CD14-positive monocyte (primary cell): Measurements from ENCODE around the gene SIPA1L2. TPM values are rescaled to one million over a fixed set of nuclear protein-coding genes. Genes with fewer than 3 reads are reported as not detected.

Experiments
- DNase-seq, 3 donors: peaks; one replicate each; pipeline ENCODE4 v3.0.0-alpha.2; 2011 to 2022
- H2AFZ ChIP-seq: 2 replicates; pipeline ENCODE4 v1.6.0; 2012; ENCODE audit warnings: mild to moderate bottlenecking, low read depth, low read length, inconsistent platforms; ENCODE audit not compliant: insufficient read depth, poor library complexity, severe bottlenecking
- H3K27ac ChIP-seq, 2 donors: 1 replicate in 1 of 2; 2 replicates in 1 of 2; pipeline ENCODE4 v1.5.1; 2012 to 2013; ENCODE audit warnings: low read length in 2 of 2, control low read depth in 1 of 2, inconsistent platforms in 1 of 2, low read depth in 1 of 2, mild to moderate bottlenecking in 1 of 2
- H3K27me3 ChIP-seq, 2 donors: one replicate each; pipeline versions ENCODE4 v1.6.0 to v1.6.1; 2011 to 2013; ENCODE audit warnings: low read length in 2 of 2; ENCODE audit not compliant: control insufficient read depth in 2 of 2, insufficient read depth in 2 of 2
- H3K36me3 ChIP-seq, 2 donors: replicated peaks in 1 of 2; 1 replicate in 1 of 2; 2 replicates in 1 of 2; pipeline versions ENCODE4 v1.5.1 to v1.6.1; 2012 to 2013; ENCODE audit warnings: low read length in 2 of 2, control low read depth in 1 of 2, inconsistent platforms in 1 of 2, mild to moderate bottlenecking in 1 of 2; ENCODE audit not compliant: insufficient read depth in 2 of 2, control insufficient read depth in 1 of 2
- H3K4me1 ChIP-seq, 2 donors: 1 replicate in 1 of 2; 2 replicates in 1 of 2; pipeline versions ENCODE4 v1.5.1 to v1.6.1; 2012 to 2013; ENCODE audit warnings: low read length in 2 of 2, control low read depth in 1 of 2, inconsistent platforms in 1 of 2, mild to moderate bottlenecking in 1 of 2, moderate library complexity in 1 of 2; ENCODE audit not compliant: insufficient read depth in 2 of 2, control insufficient read depth in 1 of 2
- H3K4me2 ChIP-seq: replicated peaks from 2 replicates; pipeline ENCODE3; 2012; ENCODE audit warnings: low read length, moderate library complexity, mild to moderate bottlenecking; ENCODE audit not compliant: poor library complexity, severe bottlenecking; ENCODE audit errors: extremely low read depth
- H3K4me3 ChIP-seq, 3 experiments: fragments of 200-600 bp in 1 of 3; sonication (generic) in 1 of 3; replicated peaks in 1 of 3; 1 replicate in 2 of 3; 2 replicates in 1 of 3; pipeline ENCODE4 v1.5.1; 2011 to 2013; ENCODE audit warnings: low read length in 3 of 3, mild to moderate bottlenecking in 3 of 3, control low read depth in 2 of 3, low read depth in 2 of 3, inconsistent platforms in 1 of 3, moderate library complexity in 1 of 3
- H3K79me2 ChIP-seq: 2 replicates; pipeline ENCODE4 v1.6.0; 2012; ENCODE audit warnings: mild to moderate bottlenecking, control low read depth, inconsistent platforms, low read length, moderate library complexity; ENCODE audit not compliant: insufficient read depth
- H3K9ac ChIP-seq: 2 replicates; pipeline ENCODE4 v1.6.0; 2017; ENCODE audit warnings: low read length, mild to moderate bottlenecking; ENCODE audit not compliant: insufficient read depth, poor library complexity, severe bottlenecking
- H3K9me3 ChIP-seq, 2 donors: replicated peaks in 1 of 2; 1 replicate in 1 of 2; 2 replicates in 1 of 2; pipeline versions ENCODE4 v1.5.1 to v1.6.1; 2012 to 2013; ENCODE audit warnings: low read length in 2 of 2, control low read depth in 1 of 2; ENCODE audit not compliant: control insufficient read depth in 1 of 2, insufficient read depth in 1 of 2
- H4K20me1 ChIP-seq: 2 replicates; pipeline ENCODE4 v1.6.0; 2012; ENCODE audit warnings: mild to moderate bottlenecking, low read length, control low read depth, moderate library complexity; ENCODE audit not compliant: insufficient read depth
- H3K27ac Mint-ChIP-seq, 7 donors: one replicate each; pipeline ENCODE4 v1.8.0; 2020; ENCODE audit warnings: mild to moderate bottlenecking in 7 of 7, mixed read lengths in 7 of 7, moderate library complexity in 6 of 7, inconsistent platforms in 2 of 7
- H3K27me3 Mint-ChIP-seq, 3 donors: one replicate each; pipeline ENCODE4 v1.8.0; 2021 to 2022; ENCODE audit warnings: low read depth in 3 of 3, mild to moderate bottlenecking in 3 of 3, mixed read lengths in 3 of 3, moderate library complexity in 3 of 3, inconsistent platforms in 1 of 3
- H3K36me3 Mint-ChIP-seq, 2 donors: one replicate each; pipeline ENCODE4 v1.8.0; 2020; ENCODE audit warnings: mixed read lengths in 2 of 2, inconsistent platforms in 1 of 2, mild to moderate bottlenecking in 1 of 2
- H3K4me1 Mint-ChIP-seq: one replicate; pipeline ENCODE4 v1.8.0; 2020; ENCODE audit warnings: mild to moderate bottlenecking, mixed read lengths
- H3K4me3 Mint-ChIP-seq, 2 donors: one replicate each; pipeline ENCODE4 v1.8.0; 2020; ENCODE audit warnings: mild to moderate bottlenecking in 2 of 2, mixed read lengths in 2 of 2, moderate library complexity in 1 of 2
- H3K9me3 Mint-ChIP-seq, 7 donors: one replicate each; pipeline ENCODE4 v1.8.0; 2020 to 2022; ENCODE audit warnings: mixed read lengths in 7 of 7, mild to moderate bottlenecking in 6 of 7, moderate library complexity in 6 of 7, inconsistent platforms in 2 of 7
- CTCF ChIP-seq: fragments of 200-600 bp; IDR thresholded peaks from one replicate; pipeline ENCODE4 v1.8.0; 2022; ENCODE audit warnings: antibody characterized with exemption, mild to moderate bottlenecking
- WGBS: methylation state at CpG from one replicate; pipeline ENCODE4 v1.1.5; 2013; ENCODE audit warnings: missing lambda C conversion rate; ENCODE audit not compliant: insufficient coverage; 5-methylcytosine and 5-hydroxymethylcytosine counted together
- intact Hi-C, 2 donors: fragments of 100-400 bp; cut with micrococcal nuclease; formaldehyde crosslinking; loops; one replicate each; pipeline versions ENCODE4 v1.15.0 to v1.15.1; 2023
- polyA plus RNA-seq, 3 donors: library from polyadenylated mRNA; depleted of rRNA in 1 of 3; unstranded in 2 of 3; stranded (reverse) in 1 of 3; fragments of 300-500 nt in 2 of 3; fragments of >200 nt in 1 of 3; fragmentation: Illumina TruSeq in 2 of 3; gene quantifications; 1 replicate in 2 of 3; 2 replicates in 1 of 3; pipeline ENCODE4 v1.2.3, GENCODE V29; 2012 to 2021

SIPA1L2 gene
- polyA plus RNA-seq, 3 donors, result 0.64 to 6.8 (median 1.3) TPM

GRCh38 chr1:232624546-232625281 lies 5.2 kb downstream of the SIPA1L2 start:
- Mint-ChIP-seq H3K36me3 (peaks cover 0 to 6% of the 10 kb centered on the region in 2 donors), H3K27ac (peak overlapping the region; percentile 51 to 79 (median 70)), H3K9me3 (peaks cover 0 to 4% (median 0%) of the 10 kb centered on the region in 7 donors), H3K4me3 (peak overlapping the region in 1 of 2 donors; percentile 35), H3K27me3 (peaks cover 11 to 14% (median 12%) of the 10 kb centered on the region in 3 donors), H3K4me1 (peaks cover 70% of the 10 kb centered on the region)
- Histone ChIP-seq H3K36me3 (no peaks in the 10 kb centered on the region), H3K79me2 (peaks cover 27% of the 10 kb centered on the region), H3K4me3 (peak overlapping the region in 1 of 3 experiments; percentile 39), H4K20me1 (no peaks in the 10 kb centered on the region), H3K9me3 (no peaks in the 10 kb centered on the region), H3K27ac (peak overlapping the region in 1 of 2 donors; percentile 23), H3K4me2 (peak overlapping the region; percentile 35), H3K27me3 (peaks cover 6 to 8% of the 10 kb centered on the region in 2 donors), H3K4me1 (peaks cover 51 to 70% of the 10 kb centered on the region in 2 donors), H2AFZ (no peak overlapping the region), H3K9ac (no peak overlapping the region)
- peak in 2 of 3 donors; percentile 34 to 37 for DNase-seq
- WGBS, result 88% methylated on average over 1 of the region's 7 CpGs
- intact Hi-C loops, result loop anchor here (5.0 to 10.0 kb wide), 3 partner anchors 32 to 490 kb away; no protein-coding TSS in a partner anchor
- no peak for TF ChIP-seq CTCF

DNA sequence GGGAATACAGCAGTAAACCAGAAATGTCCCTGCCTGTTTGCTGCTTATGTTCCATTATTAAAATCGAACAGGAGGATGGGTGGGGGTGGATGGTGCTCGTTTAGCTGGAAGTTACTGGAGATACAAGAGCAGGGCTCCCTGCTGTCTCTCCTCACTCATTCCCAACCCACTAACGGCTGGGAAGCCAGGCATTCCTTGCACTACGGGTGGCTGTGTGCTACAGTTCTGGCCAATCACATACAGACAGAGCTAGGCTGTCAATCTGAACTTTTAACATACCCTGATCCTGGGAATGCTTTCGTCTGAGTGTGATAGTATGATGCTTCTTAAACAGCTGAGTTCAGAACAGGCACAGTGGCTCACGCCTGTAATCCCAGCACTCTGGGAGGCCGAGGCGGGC lies 7.0 kb downstream of the SIPA1L2 start:
- Histone ChIP-seq H4K20me1 (no peaks in the 10 kb centered on the region), H3K9ac (no peak overlapping the region), H3K27ac (no peak overlapping the region), H3K4me1 (peaks cover 47 to 60% of the 10 kb centered on the region in 2 donors), H3K4me2 (no peak overlapping the region), H3K27me3 (no peaks in the 10 kb centered on the region), H3K36me3 (no peaks in the 10 kb centered on the region), H3K9me3 (no peaks in the 10 kb centered on the region), H3K4me3 (no peak overlapping the region), H2AFZ (no peak overlapping the region), H3K79me2 (peaks cover 35% of the 10 kb centered on the region)
- peaks cover 2 to 4% (median 3%) of the 10 kb centered on the region in 3 donors for H3K27me3 Mint-ChIP-seq
- H3K4me3 Mint-ChIP-seq, result no peak overlapping the region
- DNase-seq, result no peak
- peaks cover 63% of the 10 kb centered on the region for H3K4me1 Mint-ChIP-seq
- H3K36me3 Mint-ChIP-seq, result peaks cover 0 to 6% of the 10 kb centered on the region in 2 donors
- TF ChIP-seq CTCF, result no peak
- H3K9me3 Mint-ChIP-seq, result no peaks in the 10 kb centered on the region
- intact Hi-C loops, result loop anchor here in 1 of 2 donors (10.0 kb wide), 2 partner anchors 48 to 492 kb away; no protein-coding TSS in a partner anchor
- WGBS, result no CpG with 5 or more reads among the region's 8 CpGs
- H3K27ac Mint-ChIP-seq, result peak overlapping the region in 2 of 7 donors; percentile 32 to 54
